NCI-H1417 treated with DMSO at 0.1 percent for 48 hours (cell line): Measurements from ENCODE around the gene KIF3C.
"Not testable (repeated sequence)": the region's sequence is repeated elsewhere in the genome, so short reads cannot be mapped to it uniquely, and the experiment has no call there.

Source experiments
- DNase-seq: peaks from one replicate; lab custom pipeline; 2025; lab: John Stamatoyannopoulos, UW

KIF3C gene

DNA sequence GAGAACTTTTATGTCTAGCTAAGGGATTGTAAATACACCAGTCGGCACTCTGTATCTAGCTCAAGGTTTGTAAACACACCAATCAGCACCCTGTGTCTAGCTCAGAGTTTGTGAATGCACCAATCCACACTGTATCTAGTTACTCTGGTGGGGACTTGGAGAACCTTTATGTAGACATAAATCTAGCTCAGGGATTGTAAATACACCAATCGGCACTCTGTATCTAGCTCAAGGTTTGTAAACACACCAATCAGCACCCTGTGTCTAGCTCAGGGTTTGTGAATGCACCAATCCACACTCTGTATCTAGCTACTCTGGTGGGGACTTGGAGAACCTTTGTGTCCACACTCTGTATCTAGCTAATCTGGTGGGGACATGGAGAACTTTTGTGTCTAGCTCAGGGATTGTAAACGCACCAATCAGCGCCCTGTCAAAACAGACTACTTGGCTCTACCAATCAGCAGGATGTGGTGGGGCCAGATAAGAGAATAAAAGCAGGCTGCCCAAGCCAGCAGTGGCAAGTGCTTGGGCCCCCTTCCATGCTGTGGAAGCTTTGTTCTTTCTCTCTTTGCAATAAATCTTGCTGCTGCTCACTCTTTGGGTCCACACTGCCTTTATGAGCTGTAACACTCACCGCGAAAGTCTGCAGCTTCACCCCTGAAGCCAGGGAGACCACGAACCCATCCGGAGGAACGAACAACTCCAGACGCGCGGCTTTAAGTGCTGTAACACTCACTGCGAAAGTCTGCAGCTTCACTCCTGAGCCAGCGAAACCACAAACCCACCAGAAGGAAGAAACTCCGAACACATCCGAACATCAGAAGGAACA, 66.1 kb downstream of the KIF3C start:
- DNase-seq: not testable (repeated sequence)

DNA sequence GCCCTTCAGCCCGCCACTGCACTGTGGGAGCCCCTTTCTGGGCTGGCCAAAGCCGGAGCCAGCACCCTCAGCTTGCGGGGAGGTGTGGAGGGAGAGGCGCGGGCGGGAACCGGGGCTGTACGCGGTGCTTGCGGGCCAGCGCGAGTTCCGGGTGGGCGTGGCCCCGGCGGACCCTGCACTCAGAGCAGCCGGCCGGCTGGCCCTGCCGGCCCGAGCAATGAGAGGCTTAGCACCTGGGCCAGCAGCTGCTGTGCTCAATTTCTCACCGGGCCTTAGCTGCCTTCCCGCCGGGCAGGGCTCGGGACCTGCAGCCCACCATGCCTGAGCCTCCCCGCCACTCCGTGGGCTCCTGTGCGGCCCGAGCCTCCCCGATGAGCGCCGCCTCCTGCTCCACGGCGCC, 66.9 kb downstream of the KIF3C start:
- DNase-seq: not testable (repeated sequence)

DNA sequence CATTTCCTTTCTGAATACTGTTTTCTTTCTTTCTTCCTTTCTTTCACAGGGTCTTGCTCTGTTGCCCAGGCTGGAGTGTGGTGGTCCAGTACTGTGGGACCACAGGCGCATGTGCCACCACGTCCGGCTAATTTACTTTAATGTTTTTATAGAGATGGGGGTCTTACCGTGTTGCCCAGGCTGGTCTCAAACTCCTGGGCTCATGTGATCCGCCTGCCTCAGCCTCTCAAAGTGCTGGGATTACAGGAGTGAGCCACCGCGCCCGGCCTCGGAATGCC, 68.7 kb downstream of the KIF3C start:
- not testable (repeated sequence) for DNase-seq

DNA sequence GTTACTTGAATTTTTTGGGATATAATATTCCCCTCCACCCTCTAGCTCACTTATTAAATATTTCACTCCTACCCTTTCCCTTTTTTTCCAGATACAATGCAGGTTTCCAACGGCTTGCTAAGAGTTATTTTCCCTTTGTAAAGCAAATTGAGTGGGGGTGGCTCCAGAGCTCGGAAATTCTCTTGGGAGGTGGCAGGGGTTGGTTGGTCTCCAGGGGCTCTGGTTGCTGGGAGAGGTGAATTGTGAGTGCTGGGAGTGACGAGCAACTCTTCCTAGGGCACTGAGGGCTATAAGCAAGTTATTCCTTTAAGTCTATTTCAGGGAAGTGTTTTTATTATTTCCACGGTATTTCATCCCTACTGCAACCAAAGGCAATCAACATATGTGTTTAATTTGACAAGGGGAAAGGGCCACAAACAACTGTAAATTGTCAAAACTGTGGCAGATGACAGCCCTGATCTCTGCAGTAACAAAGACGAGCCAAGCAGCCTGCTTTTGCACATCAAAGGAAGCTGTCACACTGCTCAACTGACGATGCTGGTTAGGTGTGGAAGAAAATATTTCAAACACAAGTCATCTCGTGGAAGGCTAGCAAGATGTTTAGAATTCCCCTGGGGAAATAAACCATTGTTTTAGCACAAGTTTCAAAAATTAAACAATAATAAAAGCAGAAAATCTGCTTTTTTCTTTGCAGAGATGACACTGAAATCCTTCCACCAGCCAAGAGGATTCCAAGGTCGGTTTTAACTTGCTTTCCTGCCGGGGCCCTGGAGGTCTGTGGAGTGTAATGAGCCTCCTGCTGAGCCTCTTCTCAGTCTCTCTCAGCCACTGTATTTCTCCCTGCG, 69.2 kb downstream of the KIF3C start:
- no peak for DNase-seq

DNA sequence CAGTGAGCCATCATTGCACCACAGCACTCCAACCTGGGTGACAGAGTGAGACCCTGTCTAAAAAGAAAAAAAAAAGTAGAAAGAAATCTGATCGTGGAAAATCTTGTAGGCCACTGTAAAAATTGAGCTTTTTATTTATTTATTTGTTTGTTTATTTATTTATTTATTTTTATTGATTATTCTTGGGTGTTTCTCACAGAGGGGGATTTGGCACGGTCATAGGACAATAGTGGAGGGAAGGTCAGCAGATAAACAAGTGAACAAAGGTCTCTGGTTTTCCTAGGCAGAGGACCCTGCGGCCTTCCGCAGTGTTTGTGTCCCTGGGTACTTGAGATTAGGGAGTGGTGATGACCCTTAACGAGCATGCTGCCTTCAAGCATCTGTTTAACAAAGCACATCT, 72.7 kb downstream of the KIF3C start:
- DNase-seq: not testable (repeated sequence)

DNA sequence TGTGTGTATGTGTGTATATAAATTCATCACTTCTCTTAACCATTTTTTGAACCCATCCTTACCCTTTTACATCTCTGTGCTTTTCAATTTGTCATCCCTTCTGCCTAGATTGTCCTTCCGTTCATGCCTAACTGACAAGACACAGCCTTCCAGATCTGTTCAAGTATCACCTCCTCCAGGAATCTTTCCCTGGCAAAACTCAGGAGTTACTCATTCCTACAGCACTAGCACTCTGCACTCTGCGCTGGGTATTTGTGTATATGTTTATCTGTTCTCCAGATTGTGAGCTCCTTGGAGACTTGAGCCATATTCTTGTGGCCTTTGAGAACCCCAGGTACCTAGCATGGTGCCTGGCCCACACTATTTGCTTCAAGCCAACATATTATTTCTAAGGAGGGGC, 77.2 kb downstream of the KIF3C start:
- no peak for DNase-seq

DNA sequence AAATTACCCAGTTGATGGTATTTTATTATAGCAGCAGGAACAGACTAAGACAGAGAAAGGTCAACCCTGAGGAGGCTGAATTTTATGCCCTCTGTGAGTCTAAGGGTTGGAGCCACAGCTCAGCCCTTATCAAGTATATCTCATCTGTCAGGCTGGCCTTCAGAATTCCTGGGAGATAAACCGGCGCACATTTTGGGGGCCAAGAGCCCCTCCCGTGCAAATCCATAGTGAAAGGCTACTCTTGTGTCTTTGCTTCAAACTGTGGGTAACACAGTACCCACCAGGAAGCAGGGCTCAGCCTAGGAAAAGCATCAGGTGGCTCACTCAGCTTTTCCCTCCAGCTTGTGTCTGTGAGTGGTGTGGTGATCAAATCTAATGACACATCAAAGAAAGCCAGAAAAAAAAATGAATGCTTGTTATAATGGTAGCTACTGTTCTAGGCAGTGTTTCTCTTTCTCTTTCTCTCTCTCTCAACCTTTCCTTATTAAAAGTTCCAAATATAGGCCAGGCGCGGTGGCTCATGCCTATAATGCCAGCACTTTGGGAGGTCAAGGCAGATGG, 79.0 kb downstream of the KIF3C start:
- DNase-seq: no peak

DNA sequence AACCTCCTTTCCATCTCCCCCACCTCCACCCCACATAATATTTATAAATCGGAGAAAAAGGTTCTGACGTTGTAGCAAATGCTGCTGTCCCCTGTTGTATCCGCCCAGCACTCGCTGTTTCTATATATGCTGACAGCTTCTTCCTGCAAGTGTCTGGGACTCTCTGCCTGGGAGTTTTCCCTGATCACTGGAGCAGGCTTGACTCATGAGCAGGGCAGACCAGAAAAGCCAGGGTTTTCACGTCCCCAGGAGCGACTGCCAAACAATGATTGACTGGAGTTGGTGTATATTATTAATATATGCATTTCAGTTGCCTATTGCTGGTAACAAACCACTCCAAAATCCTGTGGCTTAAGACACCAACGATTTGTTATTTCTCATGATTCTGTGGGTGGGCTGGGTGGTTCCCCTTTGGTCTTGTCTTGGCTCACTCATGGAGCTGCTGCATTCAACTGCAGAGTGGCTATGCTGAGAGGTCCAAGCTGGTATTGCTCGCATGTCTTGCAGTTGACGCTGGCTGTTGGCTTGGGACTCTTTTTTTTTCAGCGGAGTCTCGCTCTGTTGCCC, 82.8 kb downstream of the KIF3C start:
- DNase-seq: no peak

DNA sequence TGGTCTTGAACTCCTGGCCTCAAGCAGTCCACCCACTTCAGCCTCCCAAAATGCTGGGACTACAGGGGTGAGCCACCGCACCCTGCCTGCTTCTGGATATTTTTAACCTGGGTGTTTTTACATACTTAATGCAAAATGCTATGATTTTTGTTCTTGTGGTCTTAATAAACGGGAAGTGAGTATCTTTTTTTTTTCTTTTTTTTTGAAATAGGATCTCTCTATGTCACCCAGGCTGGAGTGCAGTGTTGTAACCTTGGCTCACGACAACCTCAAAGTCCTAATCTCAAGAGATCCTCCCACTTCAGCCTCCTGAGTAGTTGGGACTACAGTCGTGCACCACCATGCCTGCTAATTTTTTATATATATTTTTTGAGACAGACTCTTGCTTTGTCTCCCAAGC, 84.8 kb downstream of the KIF3C start:
- no peak for DNase-seq

DNA sequence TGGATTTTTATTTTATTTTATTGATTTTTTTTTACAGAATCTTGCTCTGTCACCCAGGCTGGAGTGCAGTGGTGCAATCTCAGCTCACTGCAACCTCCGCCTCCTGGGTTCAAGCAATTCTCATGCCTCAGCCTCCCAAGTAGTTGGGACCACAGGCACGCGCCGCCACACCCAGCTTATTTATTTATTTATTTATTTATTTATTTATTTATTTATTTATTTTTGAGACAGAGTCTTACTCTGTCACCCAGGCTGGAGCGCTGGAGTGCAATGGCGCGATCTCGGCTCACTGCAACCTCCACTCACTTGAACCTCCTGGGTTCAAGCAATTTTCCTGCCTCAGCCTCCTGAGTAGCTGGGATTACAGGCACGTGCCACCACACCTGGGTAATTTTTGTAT, 86.0 kb downstream of the KIF3C start:
- not testable (repeated sequence) for DNase-seq

DNA sequence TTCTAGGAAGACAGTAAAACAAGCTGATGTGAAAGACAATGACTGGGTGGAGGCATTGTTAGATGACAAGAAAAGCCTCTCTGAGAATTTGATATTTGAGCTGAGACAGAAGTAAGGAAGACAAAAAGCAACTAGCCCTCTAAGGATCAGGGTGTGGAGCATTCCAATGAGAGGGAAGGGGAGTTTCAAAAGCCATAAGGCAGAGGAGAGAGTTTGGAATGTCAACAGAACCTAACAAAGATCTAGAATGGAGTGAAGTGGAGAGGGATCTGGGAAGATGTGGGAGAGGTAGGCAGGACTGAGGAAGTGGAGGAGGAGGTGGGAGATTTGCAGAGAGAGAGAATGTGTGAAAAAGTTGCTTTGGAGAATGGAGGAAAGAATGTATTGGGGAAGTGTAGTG, 86.7 kb downstream of the KIF3C start:
- no peak for DNase-seq

DNA sequence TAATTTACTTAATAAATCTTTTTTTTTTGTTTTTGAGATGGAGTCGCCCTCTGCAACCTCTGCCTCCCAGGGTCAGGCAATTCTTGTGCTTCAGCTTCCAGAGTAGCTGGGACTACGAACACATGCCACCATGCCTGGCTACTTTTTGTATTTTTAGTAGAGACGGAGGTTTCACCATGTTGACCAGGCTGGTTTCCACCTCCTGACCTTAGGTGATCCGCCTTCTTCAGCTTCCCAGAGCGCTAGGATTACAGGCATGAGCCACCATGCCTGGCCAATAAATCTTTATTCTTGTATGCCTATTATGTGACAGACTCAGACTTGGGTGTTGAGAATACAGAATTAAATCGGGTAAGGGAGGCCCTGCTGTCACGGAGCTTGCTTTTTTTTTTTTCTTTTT, 87.3 kb downstream of the KIF3C start:
- DNase-seq: no peak

DNA sequence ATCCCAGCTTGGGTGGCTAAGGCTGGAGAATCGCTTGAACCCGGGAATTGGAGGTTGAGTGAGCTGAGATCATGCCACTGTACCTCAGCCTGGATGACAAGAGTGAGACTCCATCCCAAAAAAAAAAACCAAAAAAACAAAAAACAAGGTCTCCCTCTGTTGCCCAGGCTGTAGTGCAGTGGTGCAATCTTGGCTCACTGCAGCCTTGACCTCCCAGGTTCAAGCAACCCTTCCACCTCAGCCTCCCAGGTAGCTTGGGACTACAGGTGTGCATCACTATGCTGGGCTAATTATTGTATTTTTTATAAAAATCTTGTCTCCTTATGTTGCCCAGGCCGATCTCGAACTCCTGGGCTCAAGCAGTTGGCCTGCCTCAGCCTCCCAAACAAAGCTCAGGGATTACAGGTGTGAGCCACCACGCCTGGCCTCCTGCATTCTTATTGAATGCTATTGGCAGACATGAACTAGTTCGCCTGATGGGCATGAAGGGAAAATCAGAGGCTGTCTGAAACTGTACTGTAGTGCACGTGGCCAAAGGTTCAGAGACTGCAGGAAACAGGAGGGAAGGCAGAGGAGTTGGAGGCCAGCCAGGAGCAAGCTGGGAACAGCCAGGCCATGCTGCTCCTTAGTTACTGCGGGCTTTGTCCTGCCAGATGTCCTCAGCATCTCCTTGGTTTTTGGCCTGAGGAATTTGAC, 88.0 kb downstream of the KIF3C start:
- DNase-seq: no peak

DNA sequence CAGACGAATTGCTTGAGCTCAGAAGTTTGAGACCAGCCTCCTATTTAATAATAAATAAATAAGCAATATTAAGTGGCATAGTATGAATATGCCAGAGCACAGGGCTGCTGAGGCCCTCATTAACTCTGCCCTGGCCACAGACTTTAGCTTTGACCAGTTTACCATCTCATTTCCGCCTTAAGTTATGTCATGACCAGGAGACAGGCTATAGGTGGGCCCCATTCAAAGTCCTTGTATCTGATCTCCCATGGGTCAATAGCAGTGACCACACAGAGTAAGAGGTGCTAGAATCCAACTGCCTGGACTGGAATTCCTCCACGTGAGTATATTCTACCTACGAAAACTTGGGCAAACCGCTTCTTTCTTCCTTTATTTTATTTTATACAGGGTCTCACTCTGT, 90.6 kb downstream of the KIF3C start:
- no peak for DNase-seq

DNA sequence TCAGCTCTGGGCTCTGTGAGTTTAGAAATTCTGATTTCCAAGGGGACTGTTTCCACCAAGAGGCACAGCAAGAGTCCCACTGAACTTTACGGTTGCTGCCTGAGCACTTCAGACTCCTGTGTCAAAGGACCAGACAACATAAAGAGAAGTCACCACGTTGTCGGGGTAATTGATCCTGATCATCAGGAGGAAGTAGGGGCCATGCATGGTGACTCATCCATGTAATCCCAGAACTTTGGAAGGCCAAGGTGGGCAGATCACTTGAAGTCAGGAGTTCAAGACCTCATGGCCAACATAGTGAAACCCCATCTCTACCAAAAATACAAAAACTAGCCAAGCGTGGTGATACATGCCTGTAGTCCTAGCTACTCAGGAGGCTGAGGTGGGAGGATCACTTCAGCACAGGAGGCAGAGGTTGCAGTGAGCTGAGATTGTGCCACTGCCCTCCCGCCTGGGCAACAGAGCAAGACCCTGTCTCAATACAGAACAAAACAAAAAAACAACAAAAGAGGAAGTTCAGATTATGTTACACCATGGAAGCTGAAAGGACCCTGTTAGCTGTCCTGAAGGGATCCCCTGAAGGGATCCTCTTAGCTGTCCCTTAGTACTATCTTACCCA, 94.6 kb downstream of the KIF3C start:
- DNase-seq: no peak

DNA sequence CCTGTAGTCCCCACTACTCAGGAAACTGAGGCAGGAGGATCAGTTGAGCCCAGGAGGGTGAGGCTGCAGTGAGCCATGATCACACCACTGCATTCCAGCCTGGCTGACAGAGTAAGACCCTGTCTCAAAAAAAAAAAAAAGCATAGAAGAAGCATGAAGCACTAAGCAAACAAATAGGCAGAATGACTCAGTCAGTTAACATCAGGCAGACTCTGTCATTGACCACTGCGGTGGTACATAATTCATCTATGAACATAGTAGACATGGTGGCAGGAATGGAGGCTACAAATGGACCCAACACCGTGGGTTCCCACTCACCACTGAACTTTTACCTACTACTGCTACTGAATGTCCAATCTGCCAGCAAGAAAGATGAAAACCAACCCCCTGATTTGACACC, 96.4 kb downstream of the KIF3C start:
- DNase-seq: no peak

DNA sequence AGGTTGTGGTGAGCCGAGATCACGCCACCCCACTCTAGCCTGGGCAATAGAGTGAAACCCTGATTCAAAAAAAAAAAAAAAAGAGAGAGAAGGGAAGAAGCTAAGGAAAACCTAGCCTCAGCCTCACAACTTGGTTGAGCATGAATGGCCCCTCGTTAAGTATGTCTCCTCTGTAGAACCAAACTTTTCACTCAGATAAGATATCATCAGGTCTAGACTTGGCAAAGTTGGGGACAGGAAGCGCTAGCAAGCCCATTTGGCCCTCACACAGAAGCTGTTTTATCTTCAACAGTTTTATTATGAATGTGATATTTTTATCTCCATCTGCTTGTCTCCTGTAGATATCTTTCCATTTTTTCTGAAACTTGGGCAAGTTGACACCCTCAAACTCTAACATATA, 100.5 kb downstream of the KIF3C start:
- DNase-seq: no peak

DNA sequence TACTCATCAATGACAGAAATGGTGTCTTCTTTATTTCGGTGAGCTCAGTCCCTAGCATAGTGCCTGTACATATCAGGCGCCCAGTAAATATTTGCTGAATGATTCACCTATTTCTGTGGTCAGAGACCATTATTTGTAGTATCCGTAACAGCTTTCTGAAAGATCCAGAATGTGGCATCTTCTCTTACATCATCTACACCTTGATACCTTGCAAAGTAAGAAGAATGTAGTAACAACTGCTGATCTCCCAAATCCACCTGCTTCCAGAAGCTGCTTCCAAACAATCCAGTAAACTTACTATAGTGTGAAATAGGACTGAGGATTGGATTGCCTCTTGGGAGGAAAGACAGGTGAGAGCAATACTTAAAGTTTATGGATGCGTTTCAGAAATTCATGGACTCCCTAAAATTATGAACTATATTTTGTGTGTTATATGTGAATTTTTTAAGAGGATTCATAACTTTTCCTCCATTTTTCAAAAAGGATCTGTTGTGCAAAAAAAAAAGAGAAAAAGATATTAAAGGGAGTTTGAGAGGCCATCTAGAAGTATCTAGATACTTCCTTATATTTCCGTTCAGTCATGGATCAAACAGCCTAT, 103.1 kb downstream of the KIF3C start:
- DNase-seq: no peak

DNA sequence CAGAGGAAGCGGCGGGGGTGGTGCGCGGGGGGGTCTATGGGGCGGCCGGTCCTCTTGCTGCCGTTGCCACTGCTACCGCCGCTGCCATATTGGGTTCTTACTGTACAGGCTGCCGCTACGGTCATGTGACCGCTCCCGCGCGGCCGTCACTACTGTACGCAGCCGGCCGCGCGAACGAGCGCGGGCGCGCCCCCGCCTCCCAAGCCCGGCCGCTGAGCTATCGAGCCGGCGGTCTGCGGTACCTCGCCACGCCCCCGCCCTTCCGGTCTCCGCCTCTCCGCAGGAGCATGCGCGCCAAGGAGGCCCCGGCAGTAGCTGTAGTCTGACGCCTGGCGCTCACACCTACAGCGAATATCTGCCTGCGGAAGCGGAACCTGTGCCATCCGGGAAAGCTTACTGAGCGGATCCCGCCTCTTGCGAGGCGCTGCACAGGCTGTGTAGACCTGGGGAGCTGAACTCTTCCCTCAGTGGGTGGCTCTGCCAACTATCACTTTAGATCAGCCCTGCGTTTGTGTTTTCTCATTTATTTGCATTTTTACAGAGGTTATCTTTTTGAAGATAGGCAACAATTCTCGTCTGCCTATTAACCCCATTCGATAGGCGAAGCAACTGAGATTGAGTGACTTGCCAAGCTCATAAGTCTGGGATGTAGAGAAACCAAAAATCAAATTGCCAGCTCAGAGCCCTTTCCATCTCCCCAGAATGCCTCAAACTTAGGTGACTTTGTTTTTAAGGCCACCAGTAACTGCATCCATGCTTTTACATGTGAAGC, 103.8 kb downstream of the KIF3C start, which contains the start of gene ASXL2:
ASXL2 (minus strand) TSS at position 127 of the 772 bp plus-strand sequence. CDS start 265 bp downstream, outside the sequence.
- peak; percentile 93 for DNase-seq
